Measurements from ENCODE around the gene KDM7A.

GRCh38 chr7:140196361-140197217, 19.8 kb upstream of the KDM7A start:
- TF ChIP-seq CTCF (IDR thresholded peaks at IDR 0.05): no peak
- no peak for TF ChIP-seq ZFX (IDR thresholded peaks at IDR 0.05; ENCODE audit: borderline replicate concordance)

All from 22Rv1 (cell line).